ENCODE data around the gene UBQLN4.
"Not testable (repeated sequence)": the region's sequence is repeated elsewhere in the genome, so short reads cannot be mapped to it uniquely, and the experiment has no call there.

Gene UBQLN4

GRCh38 chr1:156051011-156051725, 2.4 kb downstream of the UBQLN4 start:
- no peak overlapping the region for H3K27ac ChIP-seq (ENCODE audit: low read depth, low read length)
- H3K4me1 ChIP-seq (ENCODE audit: control insufficient read depth in 5 of 5, insufficient read depth in 5 of 5, low read length in 5 of 5) = peaks cover 5 to 37% (median 25%) of the 10 kb centered on the region in 5 donors
- no peaks in the 10 kb centered on the region for H3K27me3 ChIP-seq (ENCODE audit: control insufficient read depth in 5 of 5, insufficient read depth in 4 of 5, low read length in 5 of 5)
- no peak overlapping the region for H3K9ac ChIP-seq (ENCODE audit: low read length in 5 of 5)
- H3K36me3 ChIP-seq (ENCODE audit: control insufficient read depth in 5 of 5, insufficient read depth in 5 of 5, low read length in 5 of 5) = peaks cover 3 to 35% (median 21%) of the 10 kb centered on the region in 5 donors
- H3K4me3 ChIP-seq (ENCODE audit: low read depth in 1 of 5, low read length in 5 of 5) = no peak overlapping the region
- H3K9me3 ChIP-seq (ENCODE audit: control insufficient read depth in 5 of 5, low read length in 5 of 5) = no peaks in the 10 kb centered on the region

- H3K36me3 ChIP-seq (ENCODE audit: control insufficient read depth in 5 of 5, insufficient read depth in 5 of 5, low read length in 5 of 5) = peaks cover 4 to 37% (median 21%) of the 10 kb centered on the region in 5 donors
- H3K27ac ChIP-seq (ENCODE audit: low read depth, low read length) = no peak overlapping the region
- H3K4me3 ChIP-seq (ENCODE audit: low read depth in 1 of 5, low read length in 5 of 5) = no peak overlapping the region
- no peaks in the 10 kb centered on the region for H3K27me3 ChIP-seq (ENCODE audit: control insufficient read depth in 5 of 5, insufficient read depth in 4 of 5, low read length in 5 of 5)
- H3K9me3 ChIP-seq (ENCODE audit: control insufficient read depth in 5 of 5, low read length in 5 of 5) = no peaks in the 10 kb centered on the region
- peaks cover 4 to 29% (median 19%) of the 10 kb centered on the region in 5 donors for H3K4me1 ChIP-seq (ENCODE audit: control insufficient read depth in 5 of 5, insufficient read depth in 5 of 5, low read length in 5 of 5)
- no peak overlapping the region for H3K9ac ChIP-seq (ENCODE audit: low read length in 5 of 5)
These were observed 3.2 kb downstream of the UBQLN4 start for GRCh38 chr1:156050376-156050775.

GRCh38 chr1:156048663-156049258, 4.8 kb downstream of the UBQLN4 start:
- Histone ChIP-seq H3K4me3 (ENCODE audit: low read depth in 1 of 5, low read length in 5 of 5) (no peak overlapping the region), H3K27ac (ENCODE audit: low read depth, low read length) (no peak overlapping the region), H3K9ac (ENCODE audit: low read length in 5 of 5) (no peak overlapping the region), H3K4me1 (ENCODE audit: control insufficient read depth in 5 of 5, insufficient read depth in 5 of 5, low read length in 5 of 5) (peaks cover 0 to 18% (median 9%) of the 10 kb centered on the region in 5 donors), H3K9me3 (ENCODE audit: control insufficient read depth in 5 of 5, low read length in 5 of 5) (no peaks in the 10 kb centered on the region), H3K27me3 (ENCODE audit: control insufficient read depth in 5 of 5, insufficient read depth in 4 of 5, low read length in 5 of 5) (no peaks in the 10 kb centered on the region), H3K36me3 (ENCODE audit: control insufficient read depth in 5 of 5, insufficient read depth in 5 of 5, low read length in 5 of 5) (peaks cover 5 to 41% (median 26%) of the 10 kb centered on the region in 5 donors)

- no peaks in the 10 kb centered on the region for H3K27me3 ChIP-seq (ENCODE audit: control insufficient read depth in 5 of 5, insufficient read depth in 4 of 5, low read length in 5 of 5)
- peaks cover 0 to 8% (median 0%) of the 10 kb centered on the region in 5 donors for H3K4me1 ChIP-seq (ENCODE audit: control insufficient read depth in 5 of 5, insufficient read depth in 5 of 5, low read length in 5 of 5)
- H3K27ac ChIP-seq (ENCODE audit: low read depth, low read length) = no peak overlapping the region
- H3K36me3 ChIP-seq (ENCODE audit: control insufficient read depth in 5 of 5, insufficient read depth in 5 of 5, low read length in 5 of 5) = peaks cover 8 to 60% (median 53%) of the 10 kb centered on the region in 5 donors
- no peak overlapping the region for H3K9ac ChIP-seq (ENCODE audit: low read length in 5 of 5)
- no peaks in the 10 kb centered on the region for H3K9me3 ChIP-seq (ENCODE audit: control insufficient read depth in 5 of 5, low read length in 5 of 5)
- no peak overlapping the region for H3K4me3 ChIP-seq (ENCODE audit: low read depth in 1 of 5, low read length in 5 of 5)
These were observed 8.5 kb downstream of the UBQLN4 start for GRCh38 chr1:156045076-156045475.

- Histone ChIP-seq H3K27ac (ENCODE audit: low read depth, low read length) (no peak overlapping the region), H3K4me1 (ENCODE audit: control insufficient read depth in 5 of 5, insufficient read depth in 5 of 5, low read length in 5 of 5) (no peaks in the 10 kb centered on the region), H3K4me3 (ENCODE audit: low read depth in 1 of 5, low read length in 5 of 5) (no peak overlapping the region), H3K36me3 (ENCODE audit: control insufficient read depth in 5 of 5, insufficient read depth in 5 of 5, low read length in 5 of 5) (peaks cover 6 to 53% (median 38%) of the 10 kb centered on the region in 5 donors), H3K9ac (ENCODE audit: low read length in 5 of 5) (no peak overlapping the region), H3K9me3 (ENCODE audit: control insufficient read depth in 5 of 5, low read length in 5 of 5) (no peaks in the 10 kb centered on the region), H3K27me3 (ENCODE audit: control insufficient read depth in 5 of 5, insufficient read depth in 4 of 5, low read length in 5 of 5) (no peaks in the 10 kb centered on the region)
These were observed 10.8 kb downstream of the UBQLN4 start for GRCh38 chr1:156042828-156043227.

GRCh38 chr1:156034991-156035390, 18.6 kb downstream of the UBQLN4 start:
- not testable (repeated sequence) for H3K27ac ChIP-seq (ENCODE audit: low read depth, low read length); H3K9me3 ChIP-seq (ENCODE audit: control insufficient read depth in 5 of 5, low read length in 5 of 5); H3K4me1 ChIP-seq (ENCODE audit: control insufficient read depth in 5 of 5, insufficient read depth in 5 of 5, low read length in 5 of 5); H3K9ac ChIP-seq (ENCODE audit: low read length in 5 of 5); H3K27me3 ChIP-seq (ENCODE audit: control insufficient read depth in 5 of 5, insufficient read depth in 4 of 5, low read length in 5 of 5); H3K4me3 ChIP-seq (ENCODE audit: low read depth in 1 of 5, low read length in 5 of 5)
- peaks cover 3 to 30% (median 8%) of the 10 kb centered on the region in 5 donors for H3K36me3 ChIP-seq (ENCODE audit: control insufficient read depth in 5 of 5, insufficient read depth in 5 of 5, low read length in 5 of 5)

- Histone ChIP-seq H3K27ac (ENCODE audit: low read depth, low read length) (no peak overlapping the region), H3K9me3 (ENCODE audit: control insufficient read depth in 5 of 5, low read length in 5 of 5) (no peaks in the 10 kb centered on the region), H3K9ac (ENCODE audit: low read length in 5 of 5) (peak overlapping the region in 1 of 5 donors; percentile 30), H3K4me3 (ENCODE audit: low read depth in 1 of 5, low read length in 5 of 5) (no peak overlapping the region), H3K27me3 (ENCODE audit: control insufficient read depth in 5 of 5, insufficient read depth in 4 of 5, low read length in 5 of 5) (no peaks in the 10 kb centered on the region), H3K36me3 (ENCODE audit: control insufficient read depth in 5 of 5, insufficient read depth in 5 of 5, low read length in 5 of 5) (peaks cover 3 to 19% (median 8%) of the 10 kb centered on the region in 5 donors), H3K4me1 (ENCODE audit: control insufficient read depth in 5 of 5, insufficient read depth in 5 of 5, low read length in 5 of 5) (no peaks in the 10 kb centered on the region)
These were observed 20.6 kb downstream of the UBQLN4 start for GRCh38 chr1:156033011-156033410.

GRCh38 chr1:156026588-156026987, 27.0 kb downstream of the UBQLN4 start:
- H3K36me3 ChIP-seq (ENCODE audit: control insufficient read depth in 5 of 5, insufficient read depth in 5 of 5, low read length in 5 of 5) = no peaks in the 10 kb centered on the region
- H3K9ac ChIP-seq (ENCODE audit: low read length in 5 of 5) = no peak overlapping the region
- no peak overlapping the region for H3K4me3 ChIP-seq (ENCODE audit: low read depth in 1 of 5, low read length in 5 of 5)
- H3K4me1 ChIP-seq (ENCODE audit: control insufficient read depth in 5 of 5, insufficient read depth in 5 of 5, low read length in 5 of 5) = peaks cover 0 to 2% (median 0%) of the 10 kb centered on the region in 5 donors
- no peak overlapping the region for H3K27ac ChIP-seq (ENCODE audit: low read depth, low read length)
- no peaks in the 10 kb centered on the region for H3K27me3 ChIP-seq (ENCODE audit: control insufficient read depth in 5 of 5, insufficient read depth in 4 of 5, low read length in 5 of 5)
- no peaks in the 10 kb centered on the region for H3K9me3 ChIP-seq (ENCODE audit: control insufficient read depth in 5 of 5, low read length in 5 of 5)

GRCh38 chr1:156025876-156026275, 27.7 kb downstream of the UBQLN4 start:
- H3K4me3 ChIP-seq (ENCODE audit: low read depth in 1 of 5, low read length in 5 of 5) = no peak overlapping the region
- H3K9me3 ChIP-seq (ENCODE audit: control insufficient read depth in 5 of 5, low read length in 5 of 5) = no peaks in the 10 kb centered on the region
- H3K4me1 ChIP-seq (ENCODE audit: control insufficient read depth in 5 of 5, insufficient read depth in 5 of 5, low read length in 5 of 5) = peaks cover 2 to 3% (median 3%) of the 10 kb centered on the region in 5 donors
- H3K27me3 ChIP-seq (ENCODE audit: control insufficient read depth in 5 of 5, insufficient read depth in 4 of 5, low read length in 5 of 5) = no peaks in the 10 kb centered on the region
- no peaks in the 10 kb centered on the region for H3K36me3 ChIP-seq (ENCODE audit: control insufficient read depth in 5 of 5, insufficient read depth in 5 of 5, low read length in 5 of 5)
- no peak overlapping the region for H3K9ac ChIP-seq (ENCODE audit: low read length in 5 of 5)
- no peak overlapping the region for H3K27ac ChIP-seq (ENCODE audit: low read depth, low read length)

- H3K27ac ChIP-seq (ENCODE audit: low read depth, low read length) = no peak overlapping the region
- H3K9me3 ChIP-seq (ENCODE audit: control insufficient read depth in 5 of 5, low read length in 5 of 5) = no peaks in the 10 kb centered on the region
- no peak overlapping the region for H3K4me3 ChIP-seq (ENCODE audit: low read depth in 1 of 5, low read length in 5 of 5)
- no peaks in the 10 kb centered on the region for H3K36me3 ChIP-seq (ENCODE audit: control insufficient read depth in 5 of 5, insufficient read depth in 5 of 5, low read length in 5 of 5)
- H3K9ac ChIP-seq (ENCODE audit: low read length in 5 of 5) = no peak overlapping the region
- H3K4me1 ChIP-seq (ENCODE audit: control insufficient read depth in 5 of 5, insufficient read depth in 5 of 5, low read length in 5 of 5) = peaks cover 5 to 12% (median 10%) of the 10 kb centered on the region in 5 donors
- no peaks in the 10 kb centered on the region for H3K27me3 ChIP-seq (ENCODE audit: control insufficient read depth in 5 of 5, insufficient read depth in 4 of 5, low read length in 5 of 5)
These were observed 28.8 kb downstream of the UBQLN4 start for GRCh38 chr1:156024801-156025200.

Measured in subcutaneous abdominal adipose tissue (tissue), 5 donors.